Choroid plexus epithelial cell (primary cell): ENCODE measurements around the gene RAB37.

Experiments
- DNase-seq: peaks from one replicate; pipeline ENCODE4 v3.0.0-alpha.2; 2010; ENCODE audit warnings: low read depth
- H3K4me3 ChIP-seq: 2 replicates; pipeline ENCODE4 v1.5.1; 2011; ENCODE audit warnings: low read depth, mild to moderate bottlenecking, control low read depth, low read length, moderate library complexity
- CTCF ChIP-seq: conservative IDR thresholded peaks from 2 replicates; pipeline ENCODE4 v1.5.1; 2011; ENCODE audit warnings: low read depth, mild to moderate bottlenecking, control low read depth, inconsistent platforms, low read length, moderate library complexity

Gene RAB37

GRCh38 chr17:74732042-74732867, 4.8 kb upstream of the RAB37 start:
- TF ChIP-seq CTCF, result no peak
- no peak overlapping the region for H3K4me3 ChIP-seq
- DNase-seq, result no peak

GRCh38 chr17:74733365-74734122, 3.5 kb upstream of the RAB37 start:
- TF ChIP-seq CTCF, result no peak
- H3K4me3 ChIP-seq, result no peak overlapping the region
- no peak for DNase-seq

- TF ChIP-seq CTCF, result no peak
- H3K4me3 ChIP-seq, result no peak overlapping the region
- DNase-seq, result no peak
These were observed 2.8 kb upstream of the RAB37 start for GRCh38 chr17:74734256-74734655.

- no peak for DNase-seq
- TF ChIP-seq CTCF, result peak; percentile 50
- H3K4me3 ChIP-seq, result no peak overlapping the region
These were observed 419 bp downstream of the RAB37 start for GRCh38 chr17:74737299-74738050.

- no peak for TF ChIP-seq CTCF
- no peak for DNase-seq
- no peak overlapping the region for H3K4me3 ChIP-seq
These were observed 1.3 kb downstream of the RAB37 start for GRCh38 chr17:74738051-74738996.

GRCh38 chr17:74739227-74739831, 2.3 kb downstream of the RAB37 start:
- H3K4me3 ChIP-seq, result no peak overlapping the region
- no peak for TF ChIP-seq CTCF
- no peak for DNase-seq
